ENCODE data around the gene TMPRSS6.

The TMPRSS6 gene

DNA sequence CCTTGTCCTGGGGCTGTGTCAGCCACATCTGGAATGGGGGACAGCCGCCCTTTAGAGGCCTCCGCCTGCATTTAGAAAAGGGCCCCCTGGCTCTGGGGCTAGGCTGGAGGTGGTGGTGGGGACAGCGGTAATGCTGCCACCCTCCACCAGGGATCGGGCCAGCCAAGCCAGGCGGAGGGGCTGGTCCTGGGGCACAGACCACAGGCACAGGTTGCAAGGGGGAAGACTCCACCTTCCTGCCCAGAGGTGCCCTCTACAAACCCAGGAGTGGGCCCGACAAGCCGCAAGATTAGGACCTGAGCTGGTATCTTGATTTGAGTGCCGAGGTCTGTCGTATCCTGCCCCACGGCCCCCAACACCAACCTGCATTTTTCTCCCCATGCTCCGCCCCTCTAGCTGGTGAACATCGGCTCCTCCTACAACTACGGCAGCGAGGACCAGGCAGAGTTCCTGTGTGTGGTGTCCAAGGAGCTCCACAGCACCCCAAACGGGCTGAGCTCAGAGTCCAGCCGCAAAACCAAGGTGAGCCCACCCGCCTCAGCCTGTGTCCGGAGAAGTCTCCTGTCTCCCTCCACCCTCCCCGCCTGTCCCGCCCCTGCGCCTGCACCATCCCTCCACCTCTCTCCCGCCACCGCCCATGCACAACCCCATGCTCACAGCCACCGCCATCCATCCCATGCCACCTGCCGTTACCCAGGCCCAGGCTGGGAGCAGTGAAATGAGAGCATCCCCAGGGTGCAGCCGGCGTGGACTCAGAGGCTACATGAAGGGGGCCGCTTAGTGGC is 50.4 kb downstream of the TMPRSS6 start:
- Histone ChIP-seq H3K36me3 (replicated peaks; ENCODE audit: low read depth, low read length) (peaks cover 3% of the 10 kb centered on the region), H3K4me2 (ENCODE audit: low read length) (no peak overlapping the region), H2AFZ (ENCODE audit: low read depth, low read length) (no peak overlapping the region), H3K4me3 (ENCODE audit: low read length) (no peak overlapping the region), H3K27ac (ENCODE audit: low read length) (no peak overlapping the region), H4K20me1 (ENCODE audit: insufficient read depth, low read length) (no peaks in the 10 kb centered on the region), H3K9ac (ENCODE audit: low read length) (no peak overlapping the region), H3K79me2 (ENCODE audit: low read length) (no peaks in the 10 kb centered on the region), H3K4me1 (ENCODE audit: low read length) (peaks cover 18% of the 10 kb centered on the region), H3K27me3 (ENCODE audit: low read depth, low read length) (no peaks in the 10 kb centered on the region), H3K9me3 (ENCODE audit: insufficient read depth, low read length) (no peaks in the 10 kb centered on the region)
- TF ChIP-seq, protein P1, sequence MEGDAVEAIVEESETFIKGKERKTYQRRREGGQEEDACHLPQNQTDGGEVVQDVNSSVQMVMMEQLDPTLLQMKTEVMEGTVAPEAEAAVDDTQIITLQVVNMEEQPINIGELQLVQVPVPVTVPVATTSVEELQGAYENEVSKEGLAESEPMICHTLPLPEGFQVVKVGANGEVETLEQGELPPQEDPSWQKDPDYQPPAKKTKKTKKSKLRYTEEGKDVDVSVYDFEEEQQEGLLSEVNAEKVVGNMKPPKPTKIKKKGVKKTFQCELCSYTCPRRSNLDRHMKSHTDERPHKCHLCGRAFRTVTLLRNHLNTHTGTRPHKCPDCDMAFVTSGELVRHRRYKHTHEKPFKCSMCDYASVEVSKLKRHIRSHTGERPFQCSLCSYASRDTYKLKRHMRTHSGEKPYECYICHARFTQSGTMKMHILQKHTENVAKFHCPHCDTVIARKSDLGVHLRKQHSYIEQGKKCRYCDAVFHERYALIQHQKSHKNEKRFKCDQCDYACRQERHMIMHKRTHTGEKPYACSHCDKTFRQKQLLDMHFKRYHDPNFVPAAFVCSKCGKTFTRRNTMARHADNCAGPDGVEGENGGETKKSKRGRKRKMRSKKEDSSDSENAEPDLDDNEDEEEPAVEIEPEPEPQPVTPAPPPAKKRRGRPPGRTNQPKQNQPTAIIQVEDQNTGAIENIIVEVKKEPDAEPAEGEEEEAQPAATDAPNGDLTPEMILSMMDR (IDR thresholded peaks at IDR 0.05; ENCODE audit: low read depth, low read length): no peak
- TF ChIP-seq EZH2phosphoT487 (IDR thresholded peaks at IDR 0.05; ENCODE audit: low read depth): no peak

DNA sequence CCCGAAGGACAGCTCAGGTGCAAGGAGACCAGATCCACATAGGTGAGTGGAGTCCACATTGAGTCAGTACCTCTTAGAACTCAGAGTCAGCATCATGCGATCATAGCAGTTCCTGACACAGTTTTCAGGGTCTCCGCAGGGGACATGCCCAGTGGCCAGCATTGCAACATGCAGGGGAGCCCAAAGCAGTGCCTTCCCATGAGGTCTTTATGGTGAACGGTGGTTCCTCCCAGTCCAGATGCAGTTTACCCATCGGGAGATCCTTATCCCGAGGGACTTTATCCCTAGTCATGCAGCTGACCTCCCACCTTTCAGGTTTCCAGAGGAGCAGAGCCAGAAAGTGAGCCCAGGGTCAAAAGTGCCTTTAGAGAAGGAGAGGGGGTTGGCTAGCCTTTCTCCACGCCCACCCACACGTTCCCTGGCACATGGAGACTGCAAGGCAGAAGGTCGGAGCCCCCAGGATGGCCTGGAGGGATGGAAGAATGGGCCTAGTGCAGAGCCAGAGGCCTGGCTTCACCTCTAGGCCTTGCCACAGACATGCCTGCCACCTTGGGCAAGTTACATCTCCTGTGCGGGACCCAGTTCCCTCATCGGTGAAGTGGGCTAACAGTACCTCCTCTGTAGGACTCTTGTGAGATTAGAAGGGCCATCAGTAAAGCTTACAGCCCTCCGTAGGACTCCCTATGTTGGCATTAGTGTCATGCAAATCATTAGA is 51.6 kb downstream of the TMPRSS6 start:
- H4K20me1 ChIP-seq (ENCODE audit: insufficient read depth, low read length): no peaks in the 10 kb centered on the region
- no peak overlapping the region for H3K9ac ChIP-seq (ENCODE audit: low read length)
- H3K27ac ChIP-seq (ENCODE audit: low read length): no peak overlapping the region
- no peaks in the 10 kb centered on the region for H3K27me3 ChIP-seq (ENCODE audit: low read depth, low read length)
- no peak overlapping the region for H2AFZ ChIP-seq (ENCODE audit: low read depth, low read length)
- TF ChIP-seq, protein P1 (IDR thresholded peaks at IDR 0.05; ENCODE audit: low read depth, low read length): no peak
- TF ChIP-seq EZH2phosphoT487 (IDR thresholded peaks at IDR 0.05; ENCODE audit: low read depth): no peak
- H3K79me2 ChIP-seq (ENCODE audit: low read length): no peaks in the 10 kb centered on the region
- H3K4me3 ChIP-seq (ENCODE audit: low read length): no peak overlapping the region
- peaks cover 18% of the 10 kb centered on the region for H3K4me1 ChIP-seq (ENCODE audit: low read length)
- H3K9me3 ChIP-seq (ENCODE audit: insufficient read depth, low read length): no peaks in the 10 kb centered on the region
- no peak overlapping the region for H3K4me2 ChIP-seq (ENCODE audit: low read length)
- H3K36me3 ChIP-seq (replicated peaks; ENCODE audit: low read depth, low read length): peaks cover 3% of the 10 kb centered on the region

DNA sequence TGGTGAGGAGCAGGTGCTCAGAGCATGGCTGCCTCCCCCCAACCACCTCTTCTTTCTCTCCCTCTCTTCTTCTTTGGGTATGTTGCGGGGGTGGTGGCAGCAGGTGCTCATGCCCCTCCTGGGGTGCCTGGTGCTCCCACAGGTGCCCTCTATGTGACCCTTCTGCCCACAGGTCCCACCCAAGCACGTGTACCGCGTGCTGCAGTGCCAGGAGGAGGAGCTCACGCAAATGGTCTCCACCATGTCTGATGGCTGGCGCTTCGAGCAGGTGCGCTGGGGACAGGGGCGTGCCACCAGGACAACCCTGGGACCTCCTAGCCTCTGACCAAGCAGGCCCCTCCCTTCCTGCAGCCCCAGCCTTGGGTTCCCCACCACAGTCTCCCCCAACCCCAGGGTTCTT is 52.3 kb downstream of the TMPRSS6 start:
- peaks cover 3% of the 10 kb centered on the region for H3K36me3 ChIP-seq (replicated peaks; ENCODE audit: low read depth, low read length)

DNA sequence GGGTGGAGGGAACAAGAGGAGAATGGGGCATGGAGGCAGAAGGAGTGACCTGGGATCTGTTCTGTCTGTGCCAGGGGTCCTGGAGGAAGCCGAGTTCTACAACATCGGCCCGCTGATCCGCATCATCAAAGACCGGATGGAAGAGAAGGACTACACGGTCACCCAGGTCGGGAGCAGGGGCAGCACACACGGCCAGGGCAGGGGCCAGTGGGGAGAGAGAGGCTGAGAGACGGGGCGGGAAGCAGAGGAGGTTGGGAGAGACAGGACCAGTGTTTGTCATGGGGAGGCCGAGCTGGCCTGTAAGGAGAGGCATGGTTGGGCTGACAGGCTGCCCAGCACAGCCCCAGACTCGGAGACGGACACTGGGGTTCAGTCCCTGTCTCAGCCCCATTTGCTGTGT is 53.3 kb downstream of the TMPRSS6 start:
- H3K4me2 ChIP-seq (ENCODE audit: low read length): no peak overlapping the region
- H3K4me1 ChIP-seq (ENCODE audit: low read length): peaks cover 18% of the 10 kb centered on the region
- no peak overlapping the region for H3K9ac ChIP-seq (ENCODE audit: low read length)
- no peaks in the 10 kb centered on the region for H4K20me1 ChIP-seq (ENCODE audit: insufficient read depth, low read length)
- TF ChIP-seq, protein P1 (IDR thresholded peaks at IDR 0.05; ENCODE audit: low read depth, low read length): no peak
- no peak for TF ChIP-seq EZH2phosphoT487 (IDR thresholded peaks at IDR 0.05; ENCODE audit: low read depth)
- peaks cover 3% of the 10 kb centered on the region for H3K36me3 ChIP-seq (replicated peaks; ENCODE audit: low read depth, low read length)
- H3K27me3 ChIP-seq (ENCODE audit: low read depth, low read length): no peaks in the 10 kb centered on the region
- no peak overlapping the region for H3K4me3 ChIP-seq (ENCODE audit: low read length)
- no peaks in the 10 kb centered on the region for H3K9me3 ChIP-seq (ENCODE audit: insufficient read depth, low read length)
- no peak overlapping the region for H2AFZ ChIP-seq (ENCODE audit: low read depth, low read length)
- H3K27ac ChIP-seq (ENCODE audit: low read length): no peak overlapping the region
- no peaks in the 10 kb centered on the region for H3K79me2 ChIP-seq (ENCODE audit: low read length)

More for the DNA sequence above, 52.3 kb downstream of the TMPRSS6 start:
- no peak overlapping the region for H3K4me2 ChIP-seq (ENCODE audit: low read length)
- no peak overlapping the region for H2AFZ ChIP-seq (ENCODE audit: low read depth, low read length)
- peaks cover 22% of the 10 kb centered on the region for H3K4me1 ChIP-seq (ENCODE audit: low read length)
- H4K20me1 ChIP-seq (ENCODE audit: insufficient read depth, low read length): no peaks in the 10 kb centered on the region
- no peak overlapping the region for H3K27ac ChIP-seq (ENCODE audit: low read length)
- no peak overlapping the region for H3K4me3 ChIP-seq (ENCODE audit: low read length)
- TF ChIP-seq, protein P1 (IDR thresholded peaks at IDR 0.05; ENCODE audit: low read depth, low read length): no peak
- no peak for TF ChIP-seq EZH2phosphoT487 (IDR thresholded peaks at IDR 0.05; ENCODE audit: low read depth)
- H3K79me2 ChIP-seq (ENCODE audit: low read length): no peaks in the 10 kb centered on the region
- no peak overlapping the region for H3K9ac ChIP-seq (ENCODE audit: low read length)
- H3K9me3 ChIP-seq (ENCODE audit: insufficient read depth, low read length): no peaks in the 10 kb centered on the region
- H3K27me3 ChIP-seq (ENCODE audit: low read depth, low read length): no peaks in the 10 kb centered on the region
